ENCODE measurements around the gene SETDB1.

Gene SETDB1

GRCh38 chr1:150976879-150977694 lies 50.9 kb downstream of the SETDB1 start:
- DNase-seq = peak; percentile 63

GRCh38 chr1:150979092-150980056 lies 53.2 kb downstream of the SETDB1 start:
- peak; percentile 82 for DNase-seq

DNA sequence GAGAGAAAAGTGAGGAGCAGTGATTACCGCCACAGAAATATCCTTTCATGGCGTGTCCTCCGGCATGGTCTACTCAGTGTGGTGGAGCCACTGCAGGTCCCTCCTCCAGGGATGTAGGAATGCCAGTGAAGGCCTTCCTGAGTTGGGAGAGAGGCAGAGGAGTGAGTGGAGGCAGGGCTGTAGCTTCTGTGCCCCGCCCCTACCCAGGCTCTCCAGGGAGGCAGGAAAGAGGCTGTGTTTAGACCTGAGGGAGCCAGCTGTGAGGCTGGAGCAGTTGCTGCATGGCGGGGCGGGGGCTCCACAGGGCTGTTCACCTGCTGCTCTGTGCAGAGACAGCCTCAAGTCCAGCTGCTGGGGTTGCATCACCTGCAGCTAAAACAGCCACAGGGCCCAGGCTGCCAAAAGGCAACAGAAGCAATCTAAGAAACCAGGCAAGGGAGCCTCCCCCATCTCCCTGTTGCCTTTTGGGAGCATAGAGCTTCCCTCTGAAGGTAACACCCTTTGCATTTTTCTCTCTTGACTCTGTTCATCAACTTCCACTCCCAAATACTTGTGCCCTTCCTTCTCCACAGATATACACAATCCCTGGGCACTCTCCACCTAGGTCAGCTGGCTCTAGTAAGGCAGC lies 55.1 kb downstream of the SETDB1 start:
- no peak for DNase-seq

- DNase-seq = no peak
These were observed 55.9 kb downstream of the SETDB1 start, which contains the start of gene ANXA9 for GRCh38 chr1:150981805-150982712. TSS of gene ANXA9 (plus strand) at chr1:150982292. CDS start at chr1:150983106, 814 bp downstream.

DNA sequence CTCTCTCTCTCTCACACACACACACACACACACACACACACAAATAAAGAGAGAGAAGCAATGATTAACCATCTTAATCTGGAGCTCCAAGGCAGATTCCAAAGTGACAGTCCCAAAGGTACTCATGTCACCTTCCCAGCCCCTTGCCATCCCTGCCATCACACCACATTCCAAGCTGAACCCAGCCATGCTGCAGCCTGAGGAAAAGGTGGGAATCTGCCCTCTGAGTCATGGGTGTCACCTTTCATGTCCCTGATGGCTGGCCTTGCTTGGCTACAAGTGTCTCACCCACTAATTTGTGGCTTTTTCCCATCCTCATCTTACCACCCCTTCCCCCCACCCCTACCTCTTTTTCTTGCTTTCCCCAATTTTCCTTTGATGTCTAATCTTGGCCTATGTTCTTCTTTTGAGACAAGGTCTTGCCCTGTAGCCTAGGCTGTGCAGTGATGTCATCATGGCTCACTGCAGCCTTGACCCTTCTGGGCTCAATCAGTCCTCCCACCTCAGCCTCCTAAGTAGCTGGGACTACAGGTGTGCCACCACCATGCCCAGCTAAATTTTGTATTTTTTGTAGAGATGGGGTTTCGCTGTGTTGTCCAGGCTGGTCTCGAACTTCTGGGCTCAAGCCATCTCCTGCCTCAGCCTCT lies 59.1 kb downstream of the SETDB1 start:
- DNase-seq = no peak

DNA sequence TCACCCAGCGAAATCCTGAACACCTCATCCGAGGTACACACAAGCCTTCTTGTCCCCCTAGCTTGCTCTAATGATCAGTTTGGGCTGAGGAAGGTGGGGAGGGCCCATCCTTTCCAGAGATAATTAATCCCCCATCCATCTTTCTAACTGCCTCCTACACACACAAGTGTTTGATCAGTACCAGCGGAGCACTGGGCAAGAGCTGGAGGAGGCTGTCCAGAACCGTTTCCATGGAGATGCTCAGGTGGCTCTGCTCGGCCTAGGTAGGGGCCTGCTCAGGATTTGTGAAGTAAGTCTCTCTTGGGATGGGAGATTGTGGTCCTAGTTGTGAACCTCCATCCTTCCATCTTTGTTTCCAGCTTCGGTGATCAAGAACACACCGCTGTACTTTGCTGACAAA lies 61.8 kb downstream of the SETDB1 start:
- DNase-seq = no peak

DNA sequence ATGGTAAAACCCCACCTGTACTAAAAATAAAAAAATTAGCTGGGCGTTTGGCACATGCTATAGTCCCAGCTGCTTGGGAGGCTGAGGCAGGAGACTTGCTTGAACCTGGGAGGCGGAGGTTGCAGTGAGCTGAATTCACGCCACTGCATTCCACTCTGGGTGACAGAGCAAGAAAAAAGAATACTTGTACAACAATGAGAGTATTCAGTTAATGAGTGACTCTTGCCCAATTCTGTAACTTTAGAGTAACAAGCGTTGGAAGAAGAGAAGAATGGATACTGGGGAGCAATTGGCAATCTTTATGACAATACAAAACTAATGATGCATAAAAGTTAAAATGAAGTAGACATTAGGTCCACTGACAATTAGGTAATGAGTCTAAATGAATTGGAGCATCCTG lies 66.5 kb downstream of the SETDB1 start:
- DNase-seq = no peak

DNA sequence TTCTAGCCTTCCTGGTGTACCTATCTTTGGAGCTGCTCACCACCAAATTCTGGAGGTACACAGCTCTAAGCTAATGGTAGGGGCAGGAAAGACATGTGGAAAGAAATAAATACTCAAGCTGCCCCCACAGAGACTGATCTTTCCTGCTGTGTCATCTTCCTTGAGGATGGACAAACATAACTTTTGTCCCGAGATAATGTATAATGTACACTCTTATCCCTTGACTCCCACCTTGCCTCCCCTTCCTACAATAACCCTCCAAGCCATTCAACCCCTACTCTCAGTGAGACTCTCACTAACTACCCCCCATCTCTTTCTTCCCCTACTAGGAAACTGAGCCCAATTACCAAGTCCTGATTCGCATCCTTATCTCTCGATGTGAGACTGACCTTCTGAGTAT lies 68.1 kb downstream of the SETDB1 start:
- DNase-seq = no peak

DNA sequence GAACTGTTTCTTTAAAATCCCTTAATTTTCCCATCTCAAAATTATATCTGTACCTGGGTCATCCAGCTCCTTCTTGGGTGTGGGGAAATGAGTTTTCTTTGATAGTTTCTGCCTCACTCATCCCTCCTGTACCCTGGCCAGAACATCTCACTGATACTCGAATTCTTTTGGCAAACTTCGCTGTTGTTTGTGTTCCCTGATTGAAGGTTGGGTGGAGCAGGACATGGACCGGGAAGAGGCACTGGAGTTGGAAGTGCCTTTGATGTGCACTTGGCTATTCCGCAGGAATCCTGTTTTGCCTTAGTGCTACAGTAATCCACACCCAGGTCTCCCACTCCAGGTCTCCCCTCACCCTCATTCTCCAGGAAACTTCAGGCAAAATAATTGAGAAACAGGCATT lies 69.3 kb downstream of the SETDB1 start:
- no peak for DNase-seq

DNA sequence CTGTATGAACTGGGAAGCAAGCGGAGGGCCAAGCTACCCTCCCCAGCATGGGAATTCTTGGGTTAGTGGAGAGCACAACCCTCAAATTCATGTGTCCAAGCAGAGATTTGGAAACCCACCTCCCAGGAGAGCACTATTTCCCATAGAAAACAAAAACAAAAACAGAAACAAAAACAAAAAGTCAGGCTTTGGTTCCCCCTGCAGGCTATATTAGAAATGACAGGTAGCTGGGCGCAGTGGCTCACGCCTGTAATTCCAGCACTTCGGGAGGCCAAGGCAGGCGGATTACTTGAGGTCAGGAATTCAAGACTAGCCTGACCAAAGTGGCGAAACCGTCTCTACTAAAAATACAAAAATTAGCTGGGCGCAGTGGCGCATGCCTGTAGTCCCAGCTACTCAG lies 69.7 kb downstream of the SETDB1 start:
- no peak for DNase-seq

DNA sequence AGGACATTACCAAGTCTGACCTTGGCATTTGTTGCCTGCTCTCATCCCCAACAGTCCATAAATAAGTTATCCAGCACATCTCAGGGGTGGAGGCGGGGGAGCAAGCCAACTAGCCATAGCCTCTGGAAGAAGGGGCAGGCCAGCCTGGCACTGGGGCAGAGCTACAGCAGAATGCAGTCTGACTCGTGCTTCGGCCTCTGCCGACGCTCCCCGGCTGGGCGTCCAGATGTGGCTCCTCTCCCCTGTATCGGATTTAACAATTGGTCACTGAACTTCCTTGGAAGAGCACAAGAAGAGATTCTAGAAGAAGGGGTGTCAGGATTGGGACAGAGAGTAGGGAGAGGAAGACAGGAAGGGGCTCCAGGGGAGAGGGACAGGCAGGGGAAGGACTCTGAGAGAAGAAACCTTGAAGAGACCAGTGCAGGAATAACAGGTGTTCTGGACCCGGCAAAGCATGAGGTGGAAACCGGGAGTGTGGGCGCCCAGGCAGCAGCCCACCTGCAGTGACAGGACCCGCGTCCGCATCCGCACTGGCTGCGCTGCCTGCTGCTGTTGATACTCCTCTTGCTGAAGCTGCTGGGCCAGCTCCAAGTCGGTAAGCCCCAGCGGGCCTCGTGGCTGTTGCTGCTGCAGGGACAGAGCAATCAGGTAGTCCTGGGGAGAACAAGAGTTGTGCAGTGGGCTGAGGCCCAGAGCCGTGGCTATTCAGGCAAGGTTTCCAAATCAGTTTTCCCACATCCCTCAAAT lies 71.1 kb downstream of the SETDB1 start:
- DNase-seq = no peak

GRCh38 chr1:150997949-150998348 lies 71.8 kb downstream of the SETDB1 start:
- no peak for DNase-seq

DNA sequence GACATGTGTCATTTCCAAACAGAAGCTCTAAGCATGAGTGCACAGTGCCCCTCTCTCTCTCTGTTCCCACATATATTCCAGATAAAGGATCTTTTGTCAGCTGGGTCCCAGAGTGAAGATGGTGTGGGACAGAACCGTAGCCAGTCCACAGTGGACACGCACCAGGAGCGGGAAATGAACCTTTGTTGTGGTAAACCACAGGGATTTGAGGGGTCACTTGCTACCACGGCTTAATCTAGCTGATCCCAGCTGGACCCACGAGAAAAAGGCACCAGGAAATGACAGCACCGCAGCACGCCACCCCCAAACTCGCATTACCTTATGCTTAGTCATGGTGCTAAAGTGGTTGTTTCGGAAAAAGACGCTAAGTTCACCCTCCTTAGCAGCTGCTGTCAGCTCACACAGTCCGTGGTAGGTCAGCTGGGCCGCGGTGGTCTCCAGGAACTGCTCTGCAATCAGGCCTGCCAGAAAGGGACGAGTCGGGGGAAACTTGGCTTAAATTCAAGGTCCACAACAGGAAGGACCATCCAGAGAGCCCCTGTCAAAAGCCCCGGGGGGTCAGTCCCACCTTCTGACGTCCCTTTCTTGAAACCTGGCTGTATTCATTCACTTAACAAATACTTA lies 73.0 kb downstream of the SETDB1 start:
- no peak for DNase-seq

DNA sequence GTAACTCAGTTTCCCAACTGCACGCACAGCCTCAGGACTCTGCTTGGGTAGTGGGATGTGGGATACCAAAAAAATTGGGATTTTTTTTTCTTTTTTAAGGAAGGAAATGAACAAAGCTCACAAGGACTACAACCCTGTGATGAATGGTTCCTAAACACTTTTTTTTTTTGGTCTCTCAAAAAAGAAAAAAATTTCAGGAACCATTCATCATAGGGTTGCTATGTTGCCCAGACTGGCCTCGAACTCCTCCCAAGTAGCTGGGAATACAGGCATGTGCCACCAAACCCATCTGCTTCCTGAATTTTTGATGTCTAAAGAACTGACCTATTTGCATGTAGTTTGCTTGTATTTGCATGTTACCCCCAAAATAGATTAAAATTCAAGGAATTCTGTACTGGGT lies 73.8 kb downstream of the SETDB1 start:
- DNase-seq = no peak

DNA sequence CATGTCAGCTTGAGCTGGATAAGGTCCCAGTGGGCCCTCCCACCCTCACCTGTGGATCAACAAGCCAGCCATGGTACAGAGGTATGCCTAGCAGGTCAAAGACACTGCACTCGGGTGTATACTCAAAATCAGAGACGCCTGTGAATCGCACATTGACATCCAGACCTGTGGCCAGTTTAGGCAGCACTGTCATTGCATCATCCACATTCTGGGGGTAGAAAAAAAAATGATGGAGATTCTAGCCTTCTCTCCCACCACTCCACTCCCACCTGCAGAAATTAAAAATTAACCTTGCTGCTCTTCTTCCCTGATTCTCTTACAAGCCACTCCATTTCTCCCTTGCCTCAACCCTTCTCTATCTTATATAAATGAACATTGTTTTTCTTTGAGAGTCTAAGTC lies 74.2 kb downstream of the SETDB1 start:
- DNase-seq = no peak

DNA sequence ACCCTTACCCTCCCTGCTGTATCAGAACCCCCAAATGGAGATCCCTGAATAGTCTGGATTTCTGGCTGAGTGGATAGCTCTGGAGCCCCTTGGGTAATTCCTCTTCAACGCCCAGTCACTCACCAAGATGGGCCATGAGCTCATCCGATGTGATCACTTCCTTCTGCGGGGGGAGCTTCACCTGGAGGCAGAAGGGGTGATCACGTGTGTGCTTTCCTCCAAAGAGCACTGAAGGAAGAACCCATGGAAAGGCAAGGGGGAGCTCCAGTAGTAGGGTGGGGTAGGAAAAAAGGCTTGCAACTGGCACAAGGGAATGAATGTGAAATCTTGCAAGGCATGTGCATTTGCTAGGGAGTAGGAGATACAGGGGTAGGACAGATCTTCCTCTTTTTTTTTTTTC lies 75.4 kb downstream of the SETDB1 start:
- no peak for DNase-seq

DNA sequence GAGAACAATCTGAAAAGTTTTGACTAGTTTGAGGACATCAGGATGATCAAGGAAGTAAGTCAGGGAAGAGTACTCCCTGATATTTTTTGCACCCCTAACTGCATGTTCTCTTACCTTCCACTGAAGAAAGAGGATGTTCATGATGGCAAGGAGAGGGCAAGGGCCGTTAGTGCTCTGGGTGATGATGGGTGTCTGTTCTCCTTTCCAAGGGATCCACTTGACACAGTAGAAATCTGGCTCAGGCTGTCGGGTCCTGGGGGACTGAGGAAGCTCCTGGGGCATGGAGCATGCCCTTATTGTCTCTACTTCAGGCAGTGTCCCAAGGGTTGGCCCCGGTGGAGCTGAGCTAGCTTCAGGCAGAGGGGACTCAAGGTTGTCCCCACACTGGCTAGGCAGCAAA lies 75.9 kb downstream of the SETDB1 start:
- DNase-seq = no peak

DNA sequence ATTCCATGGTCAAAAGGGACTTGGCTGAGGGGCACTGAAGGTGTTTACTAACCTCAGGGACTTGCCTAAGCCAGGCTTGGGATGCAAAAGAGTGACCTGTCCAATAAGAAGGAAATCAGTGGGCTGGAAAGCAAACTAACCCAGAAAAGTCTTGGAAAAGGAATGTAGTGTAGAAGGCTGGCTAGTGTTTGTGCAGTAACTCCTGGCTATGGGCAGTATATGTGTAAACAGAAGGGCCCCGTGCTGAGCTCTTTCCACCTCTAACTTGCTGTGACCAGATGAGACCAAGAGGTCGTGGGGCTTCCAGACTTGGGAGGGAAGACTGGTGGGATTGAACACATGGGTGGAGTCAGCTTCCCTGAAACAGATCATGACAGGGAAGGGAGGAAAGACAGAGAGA lies 76.4 kb downstream of the SETDB1 start:
- DNase-seq = no peak

DNA sequence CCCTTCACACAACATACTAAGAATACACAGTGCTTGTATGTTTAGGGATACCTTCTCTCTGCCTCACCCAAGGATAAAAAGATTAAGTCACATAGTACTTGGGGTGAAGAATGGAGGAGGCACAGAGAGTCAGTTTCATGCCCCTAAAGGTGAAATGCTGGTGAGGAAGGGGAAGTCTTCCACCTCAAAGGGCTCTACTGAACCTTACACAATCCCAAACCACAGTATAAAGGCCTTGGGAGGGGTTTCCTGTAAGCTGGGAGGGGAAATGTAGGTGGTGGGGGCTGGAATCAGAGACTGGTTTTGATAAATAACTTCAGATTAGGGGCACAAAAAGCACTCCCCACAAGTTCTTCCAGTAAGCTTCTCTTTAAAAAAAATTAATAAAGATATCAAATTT lies 77.0 kb downstream of the SETDB1 start:
- no peak for DNase-seq

DNA sequence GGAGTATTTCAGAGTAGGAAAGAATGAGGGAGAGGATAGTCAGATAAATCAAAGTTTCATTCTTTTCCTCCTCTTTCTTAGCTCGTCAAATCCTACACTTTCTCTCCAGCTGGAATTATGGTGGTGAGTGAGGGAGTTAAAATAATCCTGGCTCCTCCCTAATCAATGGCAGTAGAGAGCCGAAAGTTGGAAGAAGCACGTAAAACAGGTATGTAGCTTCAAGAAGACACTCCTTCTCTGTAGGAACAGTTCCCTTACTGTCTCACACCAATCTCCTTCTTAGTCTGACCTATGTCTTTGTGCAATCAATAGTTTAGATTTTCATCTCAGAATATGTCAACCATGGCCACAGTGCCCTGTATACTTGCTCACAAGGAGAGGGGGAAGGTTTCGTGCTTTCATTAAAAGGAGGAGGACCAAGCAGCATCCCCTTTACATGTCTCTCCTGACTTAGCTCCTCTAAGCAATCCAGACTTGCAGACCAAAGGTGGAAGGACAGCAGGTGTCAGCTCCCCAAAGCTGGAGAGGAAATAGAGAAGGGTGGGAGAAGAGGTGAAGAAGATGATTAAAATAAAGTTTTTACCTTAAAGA lies 79.7 kb downstream of the SETDB1 start:
- DNase-seq = no peak

Data from stimulated activated CD4-positive, alpha-beta T cell treated with anti-CD3 and anti-CD28 coated beads, Interleukin-12 subunit alpha, Interleukin-12 subunit beta, amount 100 ng/mL, for 4 hours (primary cell).